ENCODE data around the gene TRIO.

DNA sequence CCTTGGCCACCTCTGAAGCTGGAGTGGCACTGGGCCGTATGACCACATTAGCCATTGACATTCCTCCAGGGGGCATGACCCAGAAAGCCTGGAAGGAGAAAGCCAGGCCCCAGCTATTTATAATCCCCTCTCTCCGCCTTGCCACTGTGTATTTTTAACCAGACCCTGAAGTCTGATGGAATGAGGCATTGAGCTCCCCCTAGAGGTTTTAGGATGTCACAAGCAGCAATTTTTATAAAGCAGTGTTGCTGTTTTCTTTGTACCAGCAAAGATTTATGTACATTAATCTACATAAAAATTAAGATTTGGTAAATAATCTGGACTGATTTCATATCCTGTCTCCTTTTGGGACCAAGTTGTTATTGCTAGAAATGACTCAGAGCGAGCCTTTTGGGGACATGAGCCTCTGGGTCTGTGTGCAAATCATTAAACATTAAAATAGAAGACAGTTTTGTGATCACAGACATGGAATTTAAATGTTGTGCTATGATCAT, 127.1 kb downstream of the TRIO start:
- TF ChIP-seq, protein P1, sequence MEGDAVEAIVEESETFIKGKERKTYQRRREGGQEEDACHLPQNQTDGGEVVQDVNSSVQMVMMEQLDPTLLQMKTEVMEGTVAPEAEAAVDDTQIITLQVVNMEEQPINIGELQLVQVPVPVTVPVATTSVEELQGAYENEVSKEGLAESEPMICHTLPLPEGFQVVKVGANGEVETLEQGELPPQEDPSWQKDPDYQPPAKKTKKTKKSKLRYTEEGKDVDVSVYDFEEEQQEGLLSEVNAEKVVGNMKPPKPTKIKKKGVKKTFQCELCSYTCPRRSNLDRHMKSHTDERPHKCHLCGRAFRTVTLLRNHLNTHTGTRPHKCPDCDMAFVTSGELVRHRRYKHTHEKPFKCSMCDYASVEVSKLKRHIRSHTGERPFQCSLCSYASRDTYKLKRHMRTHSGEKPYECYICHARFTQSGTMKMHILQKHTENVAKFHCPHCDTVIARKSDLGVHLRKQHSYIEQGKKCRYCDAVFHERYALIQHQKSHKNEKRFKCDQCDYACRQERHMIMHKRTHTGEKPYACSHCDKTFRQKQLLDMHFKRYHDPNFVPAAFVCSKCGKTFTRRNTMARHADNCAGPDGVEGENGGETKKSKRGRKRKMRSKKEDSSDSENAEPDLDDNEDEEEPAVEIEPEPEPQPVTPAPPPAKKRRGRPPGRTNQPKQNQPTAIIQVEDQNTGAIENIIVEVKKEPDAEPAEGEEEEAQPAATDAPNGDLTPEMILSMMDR (conservative IDR thresholded peaks at IDR 0.05 in 1 of 2, IDR thresholded peaks at IDR 0.05 in 1 of 2; ENCODE audit: low read depth in 1 of 2, low read length in 2 of 2) = peak; percentile 82 to 87
- no peak for TF ChIP-seq EZH2 (IDR thresholded peaks at IDR 0.05; ENCODE audit: low read length, missing control alignments)
